Osteoblast (primary cell): ENCODE measurements around the gene RASAL2. TPM values are rescaled to one million over a fixed set of nuclear protein-coding genes. Genes with fewer than 3 reads are reported as not detected.

Experiments used
- DNase-seq: peaks from one replicate; pipeline ENCODE4 v3.0.0; 2011; ENCODE audit warnings: low spot score, mixed read lengths; ENCODE audit not compliant: insufficient read length; ENCODE audit errors: missing footprints
- H2AFZ ChIP-seq: 2 replicates; pipeline ENCODE4 v1.6.0; 2011; ENCODE audit warnings: mild to moderate bottlenecking, low read length
- H3K27ac ChIP-seq: 2 replicates; pipeline ENCODE4 v1.5.1; 2011; ENCODE audit warnings: mild to moderate bottlenecking, low read depth, low read length, moderate library complexity
- H3K27me3 ChIP-seq: 2 replicates; pipeline ENCODE4 v1.6.0; 2012; ENCODE audit warnings: mild to moderate bottlenecking, control low read depth, inconsistent platforms, low read length, moderate library complexity; ENCODE audit not compliant: insufficient read depth
- H3K36me3 ChIP-seq: 2 replicates; pipeline ENCODE4 v1.5.1; 2011; ENCODE audit warnings: mild to moderate bottlenecking, low read length, control low read depth, moderate library complexity; ENCODE audit not compliant: insufficient read depth
- H3K4me1 ChIP-seq: 2 replicates; pipeline ENCODE4 v1.5.1; 2011; ENCODE audit warnings: mild to moderate bottlenecking, low read length, control low read depth, moderate library complexity; ENCODE audit not compliant: insufficient read depth
- H3K4me2 ChIP-seq: 2 replicates; pipeline ENCODE4 v1.6.0; 2011; ENCODE audit warnings: mild to moderate bottlenecking, low read length; ENCODE audit not compliant: insufficient read depth
- H3K4me3 ChIP-seq: fragments of 200-600 bp; sonication (generic); 3 replicates; pipeline ENCODE4 v1.5.1; 2012; ENCODE audit warnings: mild to moderate bottlenecking, low read length, inconsistent platforms; ENCODE audit not compliant: insufficient read depth
- H3K79me2 ChIP-seq: 2 replicates; pipeline ENCODE4 v1.6.0; 2012; ENCODE audit warnings: mild to moderate bottlenecking, low read length, control low read depth, inconsistent platforms; ENCODE audit not compliant: insufficient read depth
- H3K9me3 ChIP-seq: 2 replicates; pipeline ENCODE4 v1.5.1; 2011; ENCODE audit warnings: low read depth, low read length, control low read depth
- H4K20me1 ChIP-seq: 2 replicates; pipeline ENCODE4 v1.6.0; 2012; ENCODE audit warnings: mild to moderate bottlenecking, low read length, control low read depth; ENCODE audit not compliant: insufficient read depth
- CTCF ChIP-seq: IDR thresholded peaks from 2 replicates; pipeline ENCODE4 v1.5.1; 2011; ENCODE audit warnings: mild to moderate bottlenecking, low read depth, low read length, moderate library complexity; ENCODE audit errors: extremely low read depth
- total RNA-seq: library from RNA; depleted of rRNA; stranded (reverse); fragments of >200 nt; gene quantifications from 2 replicates; pipeline ENCODE4 v1.2.3, GENCODE V29; 2012

RASAL2 gene
- total RNA-seq, 1 donor = 59.4 TPM

GRCh38 chr1:178057912-178058534 lies 35.9 kb upstream of the RASAL2 start:
- Histone ChIP-seq H3K36me3 (no peaks in the 10 kb centered on the region), H3K79me2 (no peaks in the 10 kb centered on the region), H3K4me2 (peak overlapping the region; percentile 20), H3K27ac (peak overlapping the region; percentile 86), H3K9me3 (no peaks in the 10 kb centered on the region), H3K4me3 (no peak overlapping the region), H2AFZ (peak overlapping the region; percentile 52), H3K4me1 (peaks cover 69% of the 10 kb centered on the region), H3K27me3 (no peaks in the 10 kb centered on the region), H4K20me1 (no peaks in the 10 kb centered on the region)
- TF ChIP-seq CTCF = no peak
- peak; percentile 58 for DNase-seq

- H3K27ac ChIP-seq = peak overlapping the region; percentile 68
- DNase-seq = no peak
- H3K9me3 ChIP-seq = no peaks in the 10 kb centered on the region
- H3K4me3 ChIP-seq = peak overlapping the region; percentile 24
- H3K79me2 ChIP-seq = no peaks in the 10 kb centered on the region
- no peaks in the 10 kb centered on the region for H4K20me1 ChIP-seq
- H3K27me3 ChIP-seq = no peaks in the 10 kb centered on the region
- H2AFZ ChIP-seq = peak overlapping the region; percentile 72
- H3K4me1 ChIP-seq = peaks cover 50% of the 10 kb centered on the region
- TF ChIP-seq CTCF = no peak
- H3K4me2 ChIP-seq = peak overlapping the region; percentile 62
- H3K36me3 ChIP-seq = no peaks in the 10 kb centered on the region
These were observed 32.9 kb upstream of the RASAL2 start for GRCh38 chr1:178060789-178061556.

DNA sequence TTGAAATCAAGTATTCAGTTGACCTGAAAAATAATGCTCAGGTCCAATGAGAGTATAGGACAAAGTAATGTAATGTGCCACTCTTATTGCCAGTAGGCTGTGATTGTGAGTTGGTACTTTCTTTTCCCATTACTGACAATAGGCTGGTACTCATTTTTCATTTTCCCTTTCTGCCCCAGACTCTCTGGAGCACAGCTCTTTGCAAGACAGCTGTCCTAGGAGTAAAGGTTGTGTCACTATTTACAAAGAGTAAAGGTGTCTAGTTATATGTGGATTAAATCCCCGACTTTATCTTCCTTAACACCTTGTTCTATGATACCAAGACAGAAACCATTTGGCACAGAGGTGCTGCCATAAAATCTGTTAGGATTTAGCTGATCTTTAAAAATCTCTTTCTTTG lies 32.3 kb upstream of the RASAL2 start:
- H3K9me3 ChIP-seq = no peaks in the 10 kb centered on the region
- peak overlapping the region; percentile 62 for H3K4me2 ChIP-seq
- no peaks in the 10 kb centered on the region for H4K20me1 ChIP-seq
- H3K79me2 ChIP-seq = no peaks in the 10 kb centered on the region
- no peaks in the 10 kb centered on the region for H3K27me3 ChIP-seq
- H3K27ac ChIP-seq = peak overlapping the region; percentile 68
- no peak overlapping the region for H3K4me3 ChIP-seq
- H2AFZ ChIP-seq = peak overlapping the region; percentile 72
- DNase-seq = no peak
- H3K36me3 ChIP-seq = no peaks in the 10 kb centered on the region
- peaks cover 45% of the 10 kb centered on the region for H3K4me1 ChIP-seq
- no peak for TF ChIP-seq CTCF

DNA sequence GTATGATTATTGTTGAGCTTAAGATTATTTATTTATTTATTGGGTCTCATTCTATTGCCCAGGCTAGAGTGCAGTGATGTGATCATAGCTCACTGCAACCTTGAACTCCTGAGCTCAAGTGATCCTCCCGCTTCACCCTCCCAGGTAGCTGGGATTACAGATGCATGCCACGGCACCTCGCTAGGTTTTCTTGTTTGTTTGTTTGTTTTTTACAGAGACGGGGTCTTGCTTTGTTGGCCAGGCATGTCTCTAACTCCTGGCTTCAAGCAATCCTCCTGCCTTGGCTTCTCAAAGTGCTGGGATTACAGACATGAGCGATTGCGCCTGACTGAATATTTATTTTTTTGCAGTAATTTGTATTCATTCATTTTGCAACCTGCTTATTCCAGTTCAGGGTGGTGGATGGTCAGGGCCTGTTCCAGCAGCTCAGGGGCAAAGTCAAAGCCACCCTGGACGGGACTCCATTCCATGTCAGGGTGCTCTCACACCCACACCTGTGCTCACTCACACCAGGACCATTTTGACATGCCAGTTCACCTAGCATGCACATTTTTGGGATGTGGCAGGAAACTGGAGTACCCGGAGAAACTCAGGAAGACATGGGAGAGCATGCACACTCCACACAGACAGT lies 29.6 kb upstream of the RASAL2 start:
- H3K36me3 ChIP-seq = no peaks in the 10 kb centered on the region
- H4K20me1 ChIP-seq = no peaks in the 10 kb centered on the region
- no peaks in the 10 kb centered on the region for H3K9me3 ChIP-seq
- no peak overlapping the region for H3K4me3 ChIP-seq
- no peaks in the 10 kb centered on the region for H3K79me2 ChIP-seq
- no peak overlapping the region for H3K27ac ChIP-seq
- H3K4me2 ChIP-seq = no peak overlapping the region
- H3K4me1 ChIP-seq = peaks cover 22% of the 10 kb centered on the region
- H2AFZ ChIP-seq = no peak overlapping the region
- no peak for TF ChIP-seq CTCF
- no peak for DNase-seq
- H3K27me3 ChIP-seq = no peaks in the 10 kb centered on the region
